PFSK-1 (cell line): ENCODE data around the gene USP22. TPM values are rescaled to one million over a fixed set of nuclear protein-coding genes. Genes with fewer than 3 reads are reported as not detected.

ENCODE experiments used
- FOXP2 ChIP-seq: optimal IDR thresholded peaks from 2 replicates; pipeline ENCODE3; 2011; ENCODE audit warnings: borderline replicate concordance, control low read depth, inconsistent platforms; ENCODE audit not compliant: insufficient read depth; ENCODE audit errors: extremely low read length, extremely low read depth
- POLR2AphosphoS5 ChIP-seq: IDR thresholded peaks from 2 replicates; pipeline ENCODE4 v1.6.1; 2012; ENCODE audit warnings: low read depth, mild to moderate bottlenecking, control low read depth, low read length, moderate library complexity
- SIN3A ChIP-seq: IDR thresholded peaks from 2 replicates; pipeline ENCODE4 v1.6.1; 2012; ENCODE audit warnings: mild to moderate bottlenecking, low read length, moderate library complexity, borderline replicate concordance; ENCODE audit not compliant: insufficient read depth
- TAF1 ChIP-seq: IDR thresholded peaks from 2 replicates; pipeline ENCODE4 v1.6.1; 2012; ENCODE audit warnings: low read length, control low read depth, borderline replicate concordance; ENCODE audit not compliant: insufficient read depth
- polyA plus RNA-seq: library from polyadenylated mRNA; unstranded; fragments of >200 nt; gene quantifications from one replicate; pipeline ENCODE4 v1.2.1, GENCODE V29; 2012; ENCODE audit warnings: low read depth, missing spikeins; ENCODE audit not compliant: insufficient read length
- TF ChIP-seq, protein P1 (sequence below), 2 experiments: IDR thresholded peaks; 2 replicates each; pipeline versions ENCODE4 v1.6.1 to v1.8.0; 2011 to 2012; ENCODE audit warnings: low read depth in 2 of 2, low read length in 2 of 2, control low read depth in 1 of 2, inconsistent platforms in 1 of 2, mild to moderate bottlenecking in 1 of 2, moderate library complexity in 1 of 2; ENCODE audit not compliant: insufficient read depth in 1 of 2

The USP22 gene
- 319 TPM for polyA plus RNA-seq

DNA sequence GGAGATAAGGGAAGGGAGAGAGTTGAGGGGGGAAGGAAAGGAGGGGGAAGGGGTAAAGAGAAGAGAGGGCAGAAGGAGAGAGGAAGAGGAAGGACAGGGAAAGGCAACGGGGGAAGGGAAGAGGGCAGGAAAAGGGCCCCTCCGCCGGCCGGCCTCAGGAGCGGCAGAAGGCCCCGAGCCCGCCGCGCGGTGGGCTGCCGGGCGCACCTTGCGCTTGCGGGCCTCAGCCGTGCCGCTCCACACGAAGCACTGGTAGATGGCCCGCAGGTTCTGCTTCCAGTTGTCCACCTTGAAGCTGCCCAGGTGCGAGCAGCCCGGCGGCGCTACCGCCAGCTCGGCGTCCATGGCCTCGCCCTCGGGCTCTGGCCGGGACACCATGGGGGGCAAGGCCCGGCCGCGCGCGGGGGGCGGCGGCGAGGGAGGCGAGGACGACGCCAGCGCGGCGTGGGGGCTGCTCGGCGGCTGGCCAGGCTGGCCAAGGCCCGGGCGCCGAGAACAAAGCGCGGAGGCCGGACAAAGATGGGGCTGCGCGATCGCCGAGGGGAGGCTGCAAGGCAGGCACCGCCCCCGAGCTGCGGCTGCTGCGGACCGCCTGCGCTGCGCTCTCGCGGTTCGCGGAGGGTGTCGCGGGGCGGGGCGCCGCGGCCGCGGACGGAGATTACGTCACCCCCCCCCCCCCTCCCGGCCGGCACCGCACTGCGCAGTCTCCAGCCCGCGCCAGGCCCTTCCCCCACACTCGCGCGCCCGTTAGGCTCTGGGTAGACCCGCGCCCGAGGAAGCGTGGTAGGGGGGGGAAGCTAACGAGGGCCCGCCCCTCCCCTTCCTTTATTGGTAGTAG is at the start of gene USP22:
TSS of gene USP22 (minus strand) at position 554 of the 838 bp plus-strand sequence. CDS start at position 378, 176 bp downstream.
- TF ChIP-seq POLR2AphosphoS5 (peak; percentile 74), SIN3A (no peak; the same call in 1 of the 2 replicates), TAF1 (peak; percentile 72), FOXP2 (peak; percentile 82)
- TF ChIP-seq, protein P1, sequence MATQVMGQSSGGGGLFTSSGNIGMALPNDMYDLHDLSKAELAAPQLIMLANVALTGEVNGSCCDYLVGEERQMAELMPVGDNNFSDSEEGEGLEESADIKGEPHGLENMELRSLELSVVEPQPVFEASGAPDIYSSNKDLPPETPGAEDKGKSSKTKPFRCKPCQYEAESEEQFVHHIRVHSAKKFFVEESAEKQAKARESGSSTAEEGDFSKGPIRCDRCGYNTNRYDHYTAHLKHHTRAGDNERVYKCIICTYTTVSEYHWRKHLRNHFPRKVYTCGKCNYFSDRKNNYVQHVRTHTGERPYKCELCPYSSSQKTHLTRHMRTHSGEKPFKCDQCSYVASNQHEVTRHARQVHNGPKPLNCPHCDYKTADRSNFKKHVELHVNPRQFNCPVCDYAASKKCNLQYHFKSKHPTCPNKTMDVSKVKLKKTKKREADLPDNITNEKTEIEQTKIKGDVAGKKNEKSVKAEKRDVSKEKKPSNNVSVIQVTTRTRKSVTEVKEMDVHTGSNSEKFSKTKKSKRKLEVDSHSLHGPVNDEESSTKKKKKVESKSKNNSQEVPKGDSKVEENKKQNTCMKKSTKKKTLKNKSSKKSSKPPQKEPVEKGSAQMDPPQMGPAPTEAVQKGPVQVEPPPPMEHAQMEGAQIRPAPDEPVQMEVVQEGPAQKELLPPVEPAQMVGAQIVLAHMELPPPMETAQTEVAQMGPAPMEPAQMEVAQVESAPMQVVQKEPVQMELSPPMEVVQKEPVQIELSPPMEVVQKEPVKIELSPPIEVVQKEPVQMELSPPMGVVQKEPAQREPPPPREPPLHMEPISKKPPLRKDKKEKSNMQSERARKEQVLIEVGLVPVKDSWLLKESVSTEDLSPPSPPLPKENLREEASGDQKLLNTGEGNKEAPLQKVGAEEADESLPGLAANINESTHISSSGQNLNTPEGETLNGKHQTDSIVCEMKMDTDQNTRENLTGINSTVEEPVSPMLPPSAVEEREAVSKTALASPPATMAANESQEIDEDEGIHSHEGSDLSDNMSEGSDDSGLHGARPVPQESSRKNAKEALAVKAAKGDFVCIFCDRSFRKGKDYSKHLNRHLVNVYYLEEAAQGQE (IDR thresholded peaks at IDR 0.05; ENCODE audit: insufficient read depth in 1 of 2, low read depth in 2 of 2, low read length in 2 of 2), result no peak

DNA sequence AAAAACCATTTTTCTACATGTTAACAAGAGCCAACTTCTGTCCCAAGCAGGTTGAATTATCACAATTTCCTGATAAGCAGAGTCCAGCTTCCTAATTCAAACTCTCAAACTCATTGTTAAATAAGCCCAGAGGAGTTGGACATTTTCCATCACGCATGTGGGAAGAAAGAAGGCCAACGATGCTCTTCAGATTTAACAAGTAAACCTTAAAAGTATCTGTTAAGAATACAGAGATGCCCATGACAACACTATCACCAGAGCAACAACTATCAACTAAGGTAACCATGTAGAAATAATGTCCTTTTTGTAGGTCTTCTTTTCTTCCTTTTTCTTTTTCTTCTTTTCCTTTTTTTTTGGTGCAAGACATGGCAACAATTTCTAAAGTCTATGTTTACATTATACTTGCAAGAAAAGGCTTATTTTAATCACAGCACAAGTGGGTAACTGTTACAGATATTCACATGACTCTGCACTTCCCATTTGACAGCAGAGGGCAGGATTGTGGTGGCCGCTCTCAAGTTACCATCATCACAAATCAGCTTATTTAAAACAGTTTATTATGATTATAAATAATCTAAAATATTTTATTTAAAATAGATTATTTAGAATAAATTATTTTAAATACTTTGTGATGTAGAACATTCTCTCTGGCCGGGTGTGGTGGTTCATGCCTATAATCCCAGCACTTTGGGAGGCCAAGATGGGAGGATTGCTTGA is 48.2 kb upstream of the USP22 start:
- TF ChIP-seq SIN3A (no peak), TAF1 (no peak), FOXP2 (no peak), POLR2AphosphoS5 (no peak)
- TF ChIP-seq, protein P1 (IDR thresholded peaks at IDR 0.05; ENCODE audit: insufficient read depth in 1 of 2, low read depth in 2 of 2, low read length in 2 of 2), result no peak

DNA sequence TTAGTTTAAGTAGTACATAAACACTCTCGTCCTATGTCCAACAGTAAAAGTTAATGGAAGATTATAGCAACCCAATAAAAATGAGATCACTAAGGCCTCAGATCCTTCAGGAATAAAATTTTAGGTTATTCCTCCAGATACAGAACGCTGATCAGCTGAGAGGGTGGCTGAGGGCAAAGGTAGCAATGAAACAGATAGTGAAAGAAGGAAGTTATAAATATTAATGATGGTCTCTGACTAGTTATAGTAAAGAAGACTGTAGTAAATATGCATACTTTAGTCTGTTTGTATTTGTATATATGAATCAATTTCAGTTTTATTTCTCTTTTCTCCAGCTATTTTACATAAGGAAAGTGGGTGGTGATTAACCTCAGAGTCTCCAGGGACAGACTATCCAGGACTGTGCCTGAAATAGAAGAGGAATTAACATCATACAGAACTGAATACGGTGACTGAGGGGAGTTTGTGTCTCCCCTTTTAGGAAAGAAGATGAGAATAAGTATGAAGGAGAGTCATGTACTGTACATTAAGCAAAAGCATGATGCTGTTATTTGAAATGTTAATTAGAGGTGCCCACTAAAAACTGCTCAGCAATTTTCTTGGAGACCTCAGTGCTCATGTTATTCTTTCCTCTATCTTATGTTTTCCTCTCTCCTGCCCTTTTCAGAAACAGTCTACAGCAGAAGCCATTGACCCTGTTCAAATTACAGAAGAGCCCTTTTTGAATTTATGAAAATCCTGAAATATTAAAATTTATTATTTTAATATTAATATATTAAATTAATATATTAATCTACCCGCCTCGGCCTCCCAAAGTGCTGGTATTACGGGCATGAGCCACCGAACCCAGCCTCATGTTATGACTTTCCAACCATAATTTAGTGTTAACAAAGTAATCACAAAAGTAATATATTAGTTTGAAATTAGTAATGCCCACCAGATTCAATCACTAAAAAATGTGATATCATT is 47.4 kb upstream of the USP22 start:
- TF ChIP-seq FOXP2 (no peak), TAF1 (no peak), POLR2AphosphoS5 (no peak)
- TF ChIP-seq, protein P1 (IDR thresholded peaks at IDR 0.05; ENCODE audit: insufficient read depth in 1 of 2, low read depth in 2 of 2, low read length in 2 of 2), result no peak

DNA sequence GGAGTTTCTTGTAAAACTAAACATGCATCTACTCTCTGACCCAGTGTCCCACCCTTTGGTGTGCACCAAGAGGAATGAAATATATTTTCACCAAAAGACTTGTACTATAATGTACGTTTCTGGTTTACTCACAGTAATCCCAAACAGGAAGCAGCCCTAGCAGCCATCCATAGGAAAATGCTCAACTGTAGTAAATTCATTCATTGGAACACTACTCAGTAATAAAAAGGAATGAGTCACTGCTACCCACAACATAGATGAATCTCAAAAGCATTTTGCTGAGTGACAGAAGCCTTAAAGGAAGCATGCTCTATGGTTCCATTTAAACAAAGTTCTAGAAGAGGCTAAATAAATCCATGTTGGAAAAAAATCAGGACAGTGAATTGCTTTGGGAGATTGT is 46.3 kb upstream of the USP22 start:
- TF ChIP-seq TAF1 (0 out of 2 replicates have a peak, but pooled peaks have one; percentile 55), FOXP2 (no peak), POLR2AphosphoS5 (no peak), SIN3A (peak; percentile 87; the same call in 1 of the 2 replicates)
- TF ChIP-seq, protein P1 (IDR thresholded peaks at IDR 0.05; ENCODE audit: insufficient read depth in 1 of 2, low read depth in 2 of 2, low read length in 2 of 2), result no peak
